Stimulated activated CD4-positive, alpha-beta T cell treated with anti-CD3 and anti-CD28 coated beads, Interleukin-1b, Interleukin-23, amount 100 ng/mL, for 48 hours (primary cell): ENCODE data around the gene CDH23.
A peak's percentile ranks its signal among the peaks of the same experiment; 100 is the strongest.

ENCODE experiments used
- DNase-seq: peaks from one replicate; pipeline ENCODE4 v3.0.0-alpha.2; 2020

Gene CDH23

GRCh38 chr10:71751515-71752224, 354.9 kb downstream of the CDH23 start:
- DNase-seq: no peak

- no peak for DNase-seq
Observed at GRCh38 chr10:71752391-71753090, 355.8 kb downstream of the CDH23 start.

- DNase-seq: no peak
Observed at GRCh38 chr10:71753091-71753959, 356.6 kb downstream of the CDH23 start.

- DNase-seq: no peak
Observed at GRCh38 chr10:71753960-71754505, 357.3 kb downstream of the CDH23 start.

- no peak for DNase-seq
Observed at GRCh38 chr10:71754562-71754961, 357.8 kb downstream of the CDH23 start.

- no peak for DNase-seq
Observed at GRCh38 chr10:71755179-71755879, 358.6 kb downstream of the CDH23 start.

- peak; percentile 40 for DNase-seq
Observed at GRCh38 chr10:71756311-71757191, 359.8 kb downstream of the CDH23 start.

GRCh38 chr10:71757399-71757922, 360.7 kb downstream of the CDH23 start:
- no peak for DNase-seq

GRCh38 chr10:71761105-71761511, 364.4 kb downstream of the CDH23 start:
- DNase-seq: peak; percentile 65

- no peak for DNase-seq
Observed at GRCh38 chr10:71761541-71762113, 364.9 kb downstream of the CDH23 start.

- DNase-seq: no peak
Observed at GRCh38 chr10:71762324-71762723, 365.6 kb downstream of the CDH23 start.

- DNase-seq: no peak
Observed at GRCh38 chr10:71763352-71764127, 366.8 kb downstream of the CDH23 start.

GRCh38 chr10:71765176-71765904, 368.6 kb downstream of the CDH23 start:
- DNase-seq: no peak

- DNase-seq: no peak
Observed at GRCh38 chr10:71765906-71766716, 369.4 kb downstream of the CDH23 start.

GRCh38 chr10:71766717-71767419, 370.1 kb downstream of the CDH23 start:
- no peak for DNase-seq

GRCh38 chr10:71767420-71768035, 370.8 kb downstream of the CDH23 start:
- DNase-seq: no peak

- DNase-seq: no peak
Observed at GRCh38 chr10:71769279-71769823, 372.6 kb downstream of the CDH23 start.
